ENCODE measurements around the gene AK5.

Gene AK5

DNA sequence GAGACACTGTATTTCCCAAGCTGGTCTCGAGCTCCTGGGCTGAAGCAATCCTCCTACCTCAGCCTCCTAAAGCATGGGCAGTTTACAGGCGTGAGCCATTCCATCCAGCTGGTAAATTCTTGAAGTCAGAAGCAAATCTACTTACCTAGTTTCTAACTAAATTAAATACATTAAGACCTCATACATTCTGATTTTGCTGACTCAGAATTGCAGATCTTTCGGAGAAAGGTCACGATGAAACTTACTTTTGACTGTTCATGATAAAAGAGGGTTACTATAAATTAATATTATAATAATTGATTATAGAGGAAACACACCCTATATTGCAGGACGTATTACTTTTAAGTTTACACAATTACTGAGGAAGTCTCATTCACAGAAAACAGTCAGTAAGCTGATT is 268.3 kb downstream of the AK5 start:
- no peak for DNase-seq

DNA sequence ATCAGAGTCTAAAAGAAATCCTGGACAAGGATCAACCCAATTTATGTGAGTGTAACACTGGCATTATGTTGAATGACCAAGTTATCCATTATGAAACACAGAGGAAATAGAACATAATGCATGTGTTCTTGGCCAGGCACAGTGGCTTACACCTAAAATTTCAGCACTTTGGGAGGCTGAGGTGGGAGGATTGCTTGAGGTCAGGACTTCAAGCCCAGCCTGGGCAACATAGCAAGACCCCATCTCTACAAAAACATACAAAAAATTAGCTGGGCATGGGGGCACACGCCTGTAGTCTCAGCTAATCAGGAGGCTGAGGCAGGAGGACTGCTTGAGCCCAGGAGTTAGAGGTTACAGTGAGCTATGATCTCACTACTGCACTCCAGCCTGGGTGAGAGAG is 270.8 kb downstream of the AK5 start:
- no peak for DNase-seq

DNA sequence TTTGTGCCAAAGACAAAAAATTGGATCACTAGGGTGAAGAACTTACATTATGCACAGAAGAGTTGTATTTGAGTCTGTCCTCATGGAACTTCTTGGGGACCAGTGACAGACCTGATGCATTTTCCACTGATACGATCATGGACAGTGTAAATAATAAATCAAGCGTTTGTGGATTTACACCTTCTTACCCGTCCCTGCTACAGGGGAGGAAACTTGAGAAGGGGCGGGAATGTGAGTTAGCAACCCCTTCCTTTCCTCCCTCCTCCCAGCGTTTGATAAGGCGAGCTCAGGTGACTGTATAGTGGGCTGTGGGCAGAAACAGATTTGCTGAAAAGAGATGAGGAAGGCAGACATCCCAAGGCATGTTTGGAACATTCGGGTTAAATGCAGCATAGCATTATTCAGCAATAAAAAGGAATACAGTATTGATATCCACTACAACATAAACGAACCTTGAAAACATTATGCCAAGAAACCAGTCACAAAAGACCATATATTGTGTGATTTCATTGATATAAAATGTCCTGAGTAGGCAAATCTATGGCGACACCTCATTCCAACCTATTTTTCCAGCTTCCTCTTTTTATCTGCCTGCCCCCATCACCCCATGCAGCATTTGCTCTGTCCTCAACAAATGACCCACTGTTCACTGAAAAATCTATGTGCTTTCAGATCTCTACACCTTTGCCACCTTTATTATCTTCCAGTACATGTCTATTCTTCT is 271.9 kb downstream of the AK5 start:
- no peak for DNase-seq

GRCh38 chr1:77556045-77556444 is 274.2 kb downstream of the AK5 start:
- no peak for DNase-seq

GRCh38 chr1:77557053-77557452 is 275.2 kb downstream of the AK5 start:
- no peak for DNase-seq

GRCh38 chr1:77558591-77559164 is 276.9 kb downstream of the AK5 start:
- no peak for DNase-seq

DNA sequence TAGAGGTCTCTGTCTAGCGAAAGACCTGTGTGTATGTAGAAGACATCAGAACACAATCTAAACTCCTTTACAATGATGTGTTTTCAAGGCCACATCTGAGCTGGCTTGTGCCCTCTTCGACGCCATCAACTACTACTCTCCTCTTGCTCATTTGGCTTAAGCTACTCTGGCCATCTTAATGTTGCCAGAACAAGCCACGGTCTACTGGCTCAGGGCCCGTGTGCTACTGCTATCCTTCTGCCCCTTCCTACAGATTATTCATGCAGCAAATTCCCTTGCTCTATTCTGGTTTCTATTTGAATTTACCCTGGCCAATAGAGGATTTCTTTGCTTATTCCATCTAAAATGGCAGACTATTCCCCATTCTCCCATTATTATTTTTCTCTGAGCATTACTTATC is 278.9 kb downstream of the AK5 start:
- no peak for DNase-seq

DNA sequence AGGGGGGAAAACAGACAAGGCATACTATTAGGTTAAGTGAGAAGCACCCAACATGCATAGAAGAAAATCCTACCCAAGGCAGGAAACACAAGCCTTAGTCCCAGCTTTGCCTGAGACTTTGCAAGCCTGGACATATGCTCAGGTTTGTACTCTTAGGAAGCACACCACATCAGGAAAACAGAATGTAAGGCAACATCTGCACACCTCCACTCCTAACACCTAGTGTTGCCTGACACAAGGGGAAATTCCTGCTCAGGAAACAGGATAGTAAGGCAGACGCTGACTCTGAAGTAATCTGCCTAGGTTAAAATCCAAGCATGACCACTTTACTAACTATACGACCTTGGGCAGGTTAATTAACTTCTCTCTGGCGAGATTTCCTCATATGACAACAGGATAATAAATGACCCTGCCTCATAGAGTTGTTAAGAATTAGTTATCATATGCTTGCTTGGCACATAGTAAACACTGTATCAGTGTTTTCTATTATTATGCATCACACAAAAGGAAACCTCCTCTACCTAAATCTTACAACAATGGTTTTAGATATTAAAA is 280.9 kb downstream of the AK5 start:
- DNase-seq = no peak

GRCh38 chr1:77565321-77565720 is 283.5 kb downstream of the AK5 start:
- DNase-seq = no peak

DNA sequence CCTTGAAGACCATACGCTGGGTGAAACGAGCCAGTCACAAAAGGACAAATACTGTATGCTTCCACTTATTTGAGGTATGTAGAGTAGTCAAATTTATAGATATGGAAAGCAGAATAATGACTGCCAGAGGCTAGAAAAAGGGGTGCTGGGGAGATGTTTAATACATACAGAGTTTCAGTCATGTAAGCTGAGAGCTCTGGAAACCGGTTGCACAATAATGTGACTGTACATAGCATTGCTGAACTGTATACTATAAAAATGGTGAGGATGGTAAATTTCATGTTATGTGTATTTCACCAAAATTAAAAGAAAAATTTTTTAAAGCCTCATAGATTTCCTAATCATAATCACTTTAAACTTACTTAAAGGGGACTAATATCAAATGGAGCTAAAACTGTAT is 289.8 kb downstream of the AK5 start:
- no peak for DNase-seq

- no peak for DNase-seq
Measured at GRCh38 chr1:77579547-77579946, 297.7 kb downstream of the AK5 start.

DNA sequence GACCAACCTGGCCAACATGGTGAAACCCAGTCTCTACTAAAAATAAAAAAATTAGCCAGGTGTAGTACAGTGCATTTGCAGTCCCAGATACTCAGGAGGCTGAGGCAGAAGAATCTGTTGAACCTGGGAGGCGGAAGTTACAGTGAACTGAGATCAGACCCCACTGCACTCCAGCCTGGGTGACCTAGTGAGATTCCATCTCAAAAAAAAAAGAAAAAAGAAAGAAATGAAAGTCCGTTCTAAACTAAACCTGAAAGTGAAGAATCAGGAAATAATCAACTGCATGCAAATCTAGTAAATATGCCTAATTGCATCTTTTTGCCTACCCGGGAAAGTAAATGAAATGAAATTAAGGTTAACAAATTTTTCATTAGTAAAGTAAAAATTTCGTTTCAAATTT is 301.1 kb downstream of the AK5 start:
- DNase-seq = no peak

- DNase-seq = no peak
Measured at GRCh38 chr1:77583483-77583882, 301.7 kb downstream of the AK5 start.

- no peak for DNase-seq
Measured at GRCh38 chr1:77584884-77585283, 303.1 kb downstream of the AK5 start.

DNA sequence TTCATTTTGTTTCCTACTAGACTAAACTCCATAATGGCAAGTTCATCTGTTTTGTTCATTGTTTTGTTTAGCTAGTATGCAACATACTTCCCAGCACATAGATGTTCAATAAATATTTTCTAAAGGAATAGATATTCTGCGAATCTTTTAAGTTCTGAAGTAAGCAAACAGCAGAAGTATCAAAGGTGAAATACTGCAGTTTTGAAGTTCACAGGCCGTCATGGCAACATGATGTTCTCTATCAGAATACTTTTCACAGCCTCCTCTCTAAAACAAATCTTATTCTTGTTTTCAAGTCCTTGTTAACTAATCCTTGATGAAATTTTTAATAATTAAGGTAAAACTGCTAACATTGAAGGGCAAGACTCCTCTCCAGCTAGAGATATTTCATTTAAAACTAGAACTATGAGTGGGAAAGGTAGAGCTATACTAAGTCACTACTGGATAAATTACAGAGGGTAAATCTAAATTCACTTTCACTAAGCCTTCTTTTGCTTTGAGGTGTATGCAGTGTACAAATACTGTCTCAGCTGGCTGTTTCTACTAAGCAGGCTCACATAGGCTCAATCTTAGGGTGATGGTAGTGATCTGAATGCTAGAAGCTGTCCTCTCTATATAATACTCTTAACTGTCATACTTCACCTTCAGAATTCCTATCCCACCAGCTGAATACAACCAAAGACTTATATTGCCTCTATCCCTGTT is 303.9 kb downstream of the AK5 start:
- no peak for DNase-seq

- DNase-seq = no peak
Measured at GRCh38 chr1:77589231-77589630, 307.4 kb downstream of the AK5 start.

GRCh38 chr1:77590651-77591050 is 308.8 kb downstream of the AK5 start:
- DNase-seq = no peak

DNA sequence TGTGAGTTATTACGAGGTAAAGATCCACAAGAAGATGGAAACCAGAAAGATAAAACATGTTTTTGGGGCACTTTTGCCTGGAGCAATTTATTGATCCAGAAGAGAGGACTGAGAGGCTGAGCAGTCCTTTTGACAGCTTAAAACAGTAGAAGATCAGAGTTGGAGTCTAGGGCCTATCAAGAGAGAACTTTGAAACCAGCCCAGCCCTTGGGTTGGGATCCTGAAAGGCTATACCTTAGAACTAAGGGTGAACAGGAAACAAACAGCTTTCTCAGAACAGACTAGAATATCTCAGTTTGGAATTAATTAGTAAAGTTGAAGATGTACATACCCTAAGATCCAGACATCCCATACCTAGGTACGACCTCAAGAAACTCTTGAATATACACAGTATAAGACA is 311.1 kb downstream of the AK5 start:
- DNase-seq = no peak

DNA sequence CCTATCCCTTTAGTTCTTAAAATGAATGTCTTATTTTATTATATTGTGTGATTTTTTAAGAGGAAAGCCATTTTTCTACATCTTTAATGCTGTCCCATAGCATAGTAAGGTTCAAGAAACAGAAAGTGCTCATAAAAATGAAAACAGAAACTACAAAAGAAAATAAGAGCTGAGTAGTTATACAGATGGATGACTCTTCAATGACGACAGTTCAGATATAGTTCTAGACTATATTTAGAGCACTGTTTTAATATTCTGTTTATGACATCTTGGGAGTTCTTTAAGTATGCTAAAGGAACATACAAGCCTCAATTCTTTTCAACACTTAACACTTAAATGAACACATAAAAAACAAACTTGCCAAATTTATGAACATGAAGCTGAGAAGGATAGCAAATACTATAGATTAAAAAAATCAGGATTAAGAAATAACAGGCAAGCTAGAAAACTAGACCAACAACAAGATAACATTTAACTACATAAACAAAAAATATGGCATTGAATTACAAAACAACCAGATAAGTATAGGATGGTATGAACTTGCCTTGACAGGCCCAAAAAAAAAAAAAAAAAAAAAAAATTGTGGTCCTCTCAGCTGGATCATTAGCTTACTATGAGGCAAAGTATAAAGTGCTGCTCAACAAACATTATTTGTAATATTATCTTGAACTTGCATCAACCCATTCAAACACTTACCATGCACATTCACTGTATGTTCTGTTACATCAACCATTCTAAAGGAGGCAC is 312.7 kb downstream of the AK5 start:
- DNase-seq = no peak

- DNase-seq = no peak
Measured at GRCh38 chr1:77597310-77597709, 315.5 kb downstream of the AK5 start.

GRCh38 chr1:77605246-77606026 is 323.6 kb downstream of the AK5 start:
- peak; percentile 6 for DNase-seq

DNA sequence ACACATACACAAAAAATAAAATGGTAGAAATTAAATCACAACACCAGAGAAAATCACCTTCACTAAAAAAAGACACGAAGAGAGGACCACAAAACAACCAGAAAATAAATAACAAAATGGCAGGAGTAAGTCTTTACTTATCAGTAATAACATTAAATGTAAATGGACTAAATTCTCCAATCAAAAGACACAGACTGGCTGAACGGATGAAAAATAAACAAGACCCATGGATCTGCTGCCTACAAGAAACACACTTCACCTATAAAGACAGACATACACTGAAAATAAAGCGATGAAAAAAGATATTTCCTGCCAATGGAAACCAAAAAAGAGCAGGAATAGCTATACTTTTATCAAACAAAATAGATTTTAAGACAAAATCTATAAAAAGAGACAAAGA is 327.1 kb downstream of the AK5 start:
- no peak for DNase-seq
